Fibroblast of lung (primary cell): ENCODE measurements around the gene SCFD2. TPM values are rescaled to one million over a fixed set of nuclear protein-coding genes. Genes with fewer than 3 reads are reported as not detected.

Experiments used
- DNase-seq, 2 donors: peaks; one replicate each; pipeline versions ENCODE4 v3.0.0 to v3.0.0-alpha.2; 2010; ENCODE audit warnings: low read depth in 2 of 2
- H2AFZ ChIP-seq: 2 replicates; pipeline ENCODE4 v1.5.1; 2012; ENCODE audit warnings: low read length, control low read depth, inconsistent platforms
- H3K27ac ChIP-seq: 2 replicates; pipeline ENCODE4 v1.5.1; 2011; ENCODE audit warnings: low read length, control low read depth; ENCODE audit not compliant: insufficient read depth
- H3K27me3 ChIP-seq: 2 replicates; pipeline ENCODE4 v1.5.1; 2011; ENCODE audit warnings: mild to moderate bottlenecking, low read length; ENCODE audit not compliant: control insufficient read depth, insufficient read depth
- H3K36me3 ChIP-seq: 2 replicates; pipeline ENCODE4 v1.5.1; 2011; ENCODE audit warnings: low read length; ENCODE audit not compliant: control insufficient read depth, insufficient read depth
- H3K4me1 ChIP-seq: 2 replicates; pipeline ENCODE4 v1.5.1; 2011; ENCODE audit warnings: low read length; ENCODE audit not compliant: control insufficient read depth, insufficient read depth; ENCODE audit errors: extremely low read depth
- H3K4me2 ChIP-seq: 2 replicates; pipeline ENCODE4 v1.5.1; 2011; ENCODE audit warnings: low read length, control low read depth; ENCODE audit not compliant: insufficient read depth; ENCODE audit errors: extremely low read depth
- H3K4me3 ChIP-seq, 4 experiments: fragments of 200-600 bp in 1 of 4; sonication (generic) in 1 of 4; replicated peaks in 1 of 4; 2 replicates each; pipeline ENCODE4 v1.5.1; 2011 to 2016; ENCODE audit warnings: low read length in 4 of 4, low read depth in 3 of 4, mild to moderate bottlenecking in 3 of 4, control low read depth in 2 of 4, inconsistent platforms in 1 of 4, mixed read lengths in 1 of 4; ENCODE audit not compliant: insufficient read depth in 1 of 4; ENCODE audit errors: control extremely low read depth in 1 of 4
- H3K79me2 ChIP-seq: 2 replicates; pipeline ENCODE4 v1.5.1; 2012; ENCODE audit warnings: mild to moderate bottlenecking, low read length, inconsistent platforms; ENCODE audit not compliant: control insufficient read depth, insufficient read depth
- H3K9ac ChIP-seq: 2 replicates; pipeline ENCODE4 v1.5.1; 2011; ENCODE audit warnings: mild to moderate bottlenecking, low read length, control low read depth; ENCODE audit not compliant: insufficient read depth
- H3K9me3 ChIP-seq: 2 replicates; pipeline ENCODE4 v1.5.1; 2012; ENCODE audit warnings: low read depth, low read length; ENCODE audit not compliant: control insufficient read depth, insufficient read depth
- H4K20me1 ChIP-seq: 2 replicates; pipeline ENCODE4 v1.5.1; 2011; ENCODE audit warnings: low read length; ENCODE audit not compliant: control insufficient read depth, insufficient read depth; ENCODE audit errors: extremely low read depth
- CTCF ChIP-seq, 2 donors: IDR thresholded peaks in 1 of 2; conservative IDR thresholded peaks in 1 of 2; 1 replicate in 1 of 2; 2 replicates in 1 of 2; pipeline ENCODE4 v1.5.1; 2011 to 2012; ENCODE audit warnings: low read length in 2 of 2, control low read depth in 1 of 2, inconsistent platforms in 1 of 2, low read depth in 1 of 2, mild to moderate bottlenecking in 1 of 2
- EZH2 ChIP-seq: IDR thresholded peaks from 2 replicates; pipeline ENCODE4 v1.5.1; 2012; ENCODE audit warnings: low read length, control low read depth, mild to moderate bottlenecking; ENCODE audit errors: missing control alignments
- polyA plus RNA-seq, 2 donors: library from polyadenylated mRNA; depleted of rRNA in 1 of 2; stranded (reverse) in 1 of 2; unstranded in 1 of 2; fragments of >200 nt; gene quantifications; 2 replicates each; pipeline ENCODE4 v1.2.1, GENCODE V29; 2011 to 2012; ENCODE audit warnings: missing spikeins in 1 of 2
- total RNA-seq: library from RNA; depleted of rRNA; stranded (reverse); fragments of >200 nt; gene quantifications from 2 replicates; pipeline ENCODE4 v1.2.1, GENCODE V29; 2014

Gene SCFD2
- total and polyA plus RNA-seq, 2 donors (not counting 1 experiment from before 2014, with no cell fraction given), result 16.2 to 23.1 TPM

- no peak for TF ChIP-seq EZH2
- DNase-seq, result no peak
- Histone ChIP-seq H3K27me3 (no peaks in the 10 kb centered on the region), H2AFZ (no peak overlapping the region), H3K36me3 (no peaks in the 10 kb centered on the region), H3K4me2 (no peak overlapping the region), H3K79me2 (no peaks in the 10 kb centered on the region), H3K4me3 (no peak overlapping the region), H4K20me1 (no peaks in the 10 kb centered on the region), H3K4me1 (no peaks in the 10 kb centered on the region), H3K9me3 (no peaks in the 10 kb centered on the region), H3K27ac (no peak overlapping the region), H3K9ac (no peak overlapping the region)
Observed at GRCh38 chr4:52941450-52941849, 424.4 kb downstream of the SCFD2 start.

- H3K9me3 ChIP-seq, result no peaks in the 10 kb centered on the region
- H3K4me3 ChIP-seq, result no peak overlapping the region
- H3K79me2 ChIP-seq, result no peaks in the 10 kb centered on the region
- no peaks in the 10 kb centered on the region for H3K27me3 ChIP-seq
- H3K9ac ChIP-seq, result no peak overlapping the region
- H2AFZ ChIP-seq, result no peak overlapping the region
- H3K36me3 ChIP-seq, result no peaks in the 10 kb centered on the region
- H3K4me2 ChIP-seq, result no peak overlapping the region
- TF ChIP-seq CTCF (conservative IDR thresholded peaks at IDR 0.05 in 1 of 2, IDR thresholded peaks at IDR 0.05 in 1 of 2; ENCODE audit: low read depth in 1 of 2, low read length in 2 of 2) (no peak), EZH2 (no peak)
- no peaks in the 10 kb centered on the region for H4K20me1 ChIP-seq
- no peaks in the 10 kb centered on the region for H3K4me1 ChIP-seq
- no peak overlapping the region for H3K27ac ChIP-seq
- DNase-seq, result no peak
Observed at GRCh38 chr4:52939739-52940138, 426.1 kb downstream of the SCFD2 start.

- no peak overlapping the region for H3K9ac ChIP-seq
- no peaks in the 10 kb centered on the region for H3K4me1 ChIP-seq
- H3K9me3 ChIP-seq, result no peaks in the 10 kb centered on the region
- no peaks in the 10 kb centered on the region for H4K20me1 ChIP-seq
- H3K4me2 ChIP-seq, result no peak overlapping the region
- TF ChIP-seq EZH2 (no peak), CTCF (conservative IDR thresholded peaks at IDR 0.05 in 1 of 2, IDR thresholded peaks at IDR 0.05 in 1 of 2; ENCODE audit: low read depth in 1 of 2, low read length in 2 of 2) (no peak)
- no peak overlapping the region for H3K27ac ChIP-seq
- H2AFZ ChIP-seq, result no peak overlapping the region
- H3K4me3 ChIP-seq, result no peak overlapping the region
- no peaks in the 10 kb centered on the region for H3K79me2 ChIP-seq
- no peaks in the 10 kb centered on the region for H3K27me3 ChIP-seq
- DNase-seq, result no peak
- no peaks in the 10 kb centered on the region for H3K36me3 ChIP-seq
Observed at GRCh38 chr4:52939325-52939724, 426.5 kb downstream of the SCFD2 start.
